HepG2 (cell line): Measurements from ENCODE around the gene LSM12. TPM values are rescaled to one million over a fixed set of nuclear protein-coding genes. Genes with fewer than 3 reads are reported as not detected.

ENCODE experiments used
- ARNT2 ChIP-seq: sonication (generic); formaldehyde crosslinking; IDR thresholded peaks from 2 replicates; pipeline ENCODE4 v1.8.0; 2022; ENCODE audit warnings: mild to moderate bottlenecking, low read depth, missing genetic modification reagents, moderate library complexity
- CREM ChIP-seq, 2 experiments: sonication (generic) in 1 of 2; formaldehyde crosslinking in 1 of 2; IDR thresholded peaks; 2 replicates each; pipeline versions ENCODE4 v1.4.0 to v1.6.1; 2016 to 2020; ENCODE audit warnings: antibody characterized with exemption in 1 of 2, mild to moderate bottlenecking in 1 of 2, missing genetic modification reagents in 1 of 2
- DNMT3B ChIP-seq: conservative IDR thresholded peaks from 2 replicates; pipeline ENCODE4 v1.6.1; 2016; ENCODE audit warnings: missing biosample characterization, control low read depth
- EZH2 ChIP-seq: conservative IDR thresholded peaks from 2 replicates; pipeline ENCODE4 v1.6.1; 2012; ENCODE audit warnings: mild to moderate bottlenecking, low read depth, low read length, moderate library complexity
- FOXO1 ChIP-seq: sonication (generic); formaldehyde crosslinking; IDR thresholded peaks from 2 replicates; pipeline ENCODE4 v1.4.0; 2020; ENCODE audit warnings: missing genetic modification reagents
- GABPA ChIP-seq, 2 experiments: IDR thresholded peaks; 2 replicates each; pipeline ENCODE4 v1.6.1; 2011 to 2016; ENCODE audit warnings: low read depth in 2 of 2, low read length in 1 of 2, missing biosample characterization in 1 of 2, missing genetic modification characterization in 1 of 2
- KMT2A ChIP-seq: sonication (generic); formaldehyde crosslinking; IDR thresholded peaks from 2 replicates; pipeline ENCODE4 v1.4.0; 2020; ENCODE audit warnings: missing genetic modification reagents
- MIER2 ChIP-seq: IDR thresholded peaks from 2 replicates; pipeline ENCODE4 v1.6.1; 2016; ENCODE audit warnings: missing biosample characterization, missing genetic modification reagents
- NR2C2 ChIP-seq: sonication (generic); formaldehyde crosslinking; IDR thresholded peaks from 2 replicates; pipeline ENCODE4 v1.4.0; 2020; ENCODE audit warnings: missing genetic modification reagents, mild to moderate bottlenecking, moderate library complexity, borderline replicate concordance
- ONECUT2 ChIP-seq: sonication (generic); formaldehyde crosslinking; IDR thresholded peaks from 2 replicates; pipeline ENCODE4 v1.4.0; 2020; ENCODE audit warnings: missing genetic modification reagents
- PHB2 ChIP-seq: fragments of 450-650 bp; IDR thresholded peaks from 2 replicates; pipeline ENCODE4 v1.6.1; 2018; ENCODE audit not compliant: partially characterized antibody
- PHF21A ChIP-seq: sonication (generic); formaldehyde crosslinking; IDR thresholded peaks from 2 replicates; pipeline ENCODE4 v1.5.0; 2020; ENCODE audit warnings: mild to moderate bottlenecking, missing genetic modification reagents
- SMAD1 ChIP-seq: sonication (generic); formaldehyde crosslinking; IDR thresholded peaks from 2 replicates; pipeline ENCODE4 v1.4.0; 2020; ENCODE audit warnings: missing genetic modification reagents, low read depth, mild to moderate bottlenecking, borderline replicate concordance
- SNAI1 ChIP-seq: sonication (generic); formaldehyde crosslinking; IDR thresholded peaks from 2 replicates; pipeline ENCODE4 v1.5.0; 2020; ENCODE audit warnings: mild to moderate bottlenecking, missing genetic modification reagents, borderline replicate concordance
- SRF ChIP-seq: IDR thresholded peaks from 2 replicates; pipeline ENCODE4 v1.6.1; 2011; ENCODE audit warnings: mild to moderate bottlenecking, low read depth, low read length, moderate library complexity
- TCF12 ChIP-seq, 2 experiments: fragments of 450-650 bp in 1 of 2; sonication (generic) in 1 of 2; formaldehyde crosslinking in 1 of 2; IDR thresholded peaks; 2 replicates each; pipeline versions ENCODE4 v1.6.1 to v1.8.0; 2017 to 2022; ENCODE audit warnings: antibody characterized with exemption in 1 of 2, mild to moderate bottlenecking in 1 of 2, missing genetic modification reagents in 1 of 2, moderate library complexity in 1 of 2
- TFDP2 ChIP-seq: sonication (generic); formaldehyde crosslinking; IDR thresholded peaks from 2 replicates; pipeline ENCODE4 v1.4.0; 2020; ENCODE audit warnings: missing genetic modification reagents
- YEATS2 ChIP-seq: sonication (generic); formaldehyde crosslinking; IDR thresholded peaks from 2 replicates; pipeline ENCODE4 v1.4.0; 2020; ENCODE audit warnings: missing genetic modification reagents, borderline replicate concordance
- ZBTB4 ChIP-seq: sonication (generic); formaldehyde crosslinking; IDR thresholded peaks from 2 replicates; pipeline ENCODE4 v1.4.0; 2020; ENCODE audit warnings: missing genetic modification reagents, mild to moderate bottlenecking, borderline replicate concordance
- ZMAT3 ChIP-seq: sonication (generic); formaldehyde crosslinking; conservative IDR thresholded peaks from 2 replicates; pipeline ENCODE4 v1.7.0; 2021; ENCODE audit warnings: missing genetic modification reagents
- ZMYM3 ChIP-seq: sonication (generic); formaldehyde crosslinking; IDR thresholded peaks from 2 replicates; pipeline ENCODE4 v1.5.1; 2020; ENCODE audit warnings: mild to moderate bottlenecking, missing genetic modification reagents
- ZNF282 ChIP-seq: fragments of 450-650 bp; IDR thresholded peaks from 2 replicates; pipeline ENCODE4 v1.6.1; 2018; ENCODE audit not compliant: partially characterized antibody
- ZNF513 ChIP-seq: sonication (generic); formaldehyde crosslinking; conservative IDR thresholded peaks from 2 replicates; pipeline ENCODE4 v1.5.0; 2020; ENCODE audit warnings: missing genetic modification reagents
- ZNF605 ChIP-seq: sonication (generic); formaldehyde crosslinking; IDR thresholded peaks from 2 replicates; pipeline ENCODE4 v1.8.0; 2022; ENCODE audit warnings: mild to moderate bottlenecking, missing genetic modification reagents
- ZSCAN20 ChIP-seq: sonication (generic); formaldehyde crosslinking; IDR thresholded peaks from 2 replicates; pipeline ENCODE4 v1.4.0; 2020; ENCODE audit warnings: missing genetic modification reagents, mild to moderate bottlenecking, borderline replicate concordance
- polyA plus RNA-seq, 8 experiments: library from polyadenylated mRNA; depleted of rRNA in 3 of 8; stranded (reverse) in 7 of 8; unstranded in 1 of 8; fragments of >200 nt; fragmentation: Illumina TruSeq in 4 of 8; extraction: Trizol in 4 of 8; gene quantifications; 2 replicates each; pipeline versions ENCODE4 v1.2.1 to v1.2.3, GENCODE V29; 2011 to 2016; ENCODE audit warnings: low read depth in 4 of 8, missing spikeins in 1 of 8, mixed read lengths in 1 of 8; ENCODE audit not compliant: insufficient read depth in 1 of 8
- total RNA-seq, 5 experiments: library from RNA; depleted of rRNA; stranded (reverse); fragments of >200 nt; fragmentation: Illumina TruSeq; extraction: Trizol; gene quantifications; 2 replicates each; pipeline ENCODE4 v1.2.3, GENCODE V29; 2016; ENCODE audit warnings: low read depth in 1 of 5

Gene LSM12
- total and polyA plus RNA-seq, 2 of the 13 experiments (the other 11 are each of a cell fraction or from before 2014, with no cell fraction given): 52.8 to 55.7 TPM

- TF ChIP-seq ZBTB4 (CRISPR knock-in tag) (no peak), MIER2 (CRISPR knock-in tag) (0 out of 2 replicates have a peak, but pooled peaks have one; percentile 39), SRF (no peak), EZH2 (no peak), NR2C2 (CRISPR knock-in tag) (peak; percentile 75), PHB2 (no peak), KMT2A (CRISPR knock-in tag) (no peak), DNMT3B (CRISPR knock-in tag) (0 out of 2 replicates have a peak, but pooled peaks have one; percentile 41), GABPA (IDR thresholded peaks at IDR 0.05; ENCODE audit: low read depth, low read length) (no peak), GABPA (CRISPR knock-in tag; IDR thresholded peaks at IDR 0.05; ENCODE audit: low read depth) (peak; percentile 80), FOXO1 (CRISPR knock-in tag) (peak; percentile 85), TCF12 (IDR thresholded peaks at IDR 0.05) (no peak), TCF12 (CRISPR knock-in tag; IDR thresholded peaks at IDR 0.05) (no peak), ONECUT2 (CRISPR knock-in tag) (no peak), ZNF282 (no peak), SMAD1 (no peak), ZMAT3 (0 out of 2 replicates have a peak, but pooled peaks have one; percentile 22), CREM (IDR thresholded peaks at IDR 0.05) (no peak), CREM (CRISPR knock-in tag; IDR thresholded peaks at IDR 0.05) (no peak), ZNF605 (CRISPR knock-in tag) (no peak), ZMYM3 (CRISPR knock-in tag) (peak; percentile 99), TFDP2 (CRISPR knock-in tag) (no peak), ZNF513 (CRISPR knock-in tag) (no peak), YEATS2 (CRISPR knock-in tag) (peak; percentile 18; the same call in 1 of the 2 replicates), ZSCAN20 (CRISPR knock-in tag) (no peak), PHF21A (CRISPR knock-in tag) (no peak; the same call in 1 of the 2 replicates), SNAI1 (CRISPR knock-in tag) (no peak), ARNT2 (CRISPR knock-in tag) (no peak; the same call in 1 of the 2 replicates)
These were observed 64.2 kb downstream of the LSM12 start (continued) for GRCh38 chr17:44002141-44002848.
